GM19395 (cell line): ENCODE measurements around the gene DENND1A.

ENCODE experiments used
- ATAC-seq: cut with Tn5 transposase; IDR thresholded peaks from one replicate; pipeline ENCODE4 v1.9.1; 2021; ENCODE audit warnings: mild to moderate bottlenecking, moderate library complexity; ENCODE audit not compliant: unreplicated experiment

The DENND1A gene

GRCh38 chr9:123868002-123868401 is 61.9 kb downstream of the DENND1A start:
- ATAC-seq: no peak

- no peak for ATAC-seq
Measured at GRCh38 chr9:123867034-123867433, 62.9 kb downstream of the DENND1A start.

- no peak for ATAC-seq
Measured at GRCh38 chr9:123866497-123866896, 63.4 kb downstream of the DENND1A start.

GRCh38 chr9:123865226-123866000 is 64.5 kb downstream of the DENND1A start:
- ATAC-seq: no peak

DNA sequence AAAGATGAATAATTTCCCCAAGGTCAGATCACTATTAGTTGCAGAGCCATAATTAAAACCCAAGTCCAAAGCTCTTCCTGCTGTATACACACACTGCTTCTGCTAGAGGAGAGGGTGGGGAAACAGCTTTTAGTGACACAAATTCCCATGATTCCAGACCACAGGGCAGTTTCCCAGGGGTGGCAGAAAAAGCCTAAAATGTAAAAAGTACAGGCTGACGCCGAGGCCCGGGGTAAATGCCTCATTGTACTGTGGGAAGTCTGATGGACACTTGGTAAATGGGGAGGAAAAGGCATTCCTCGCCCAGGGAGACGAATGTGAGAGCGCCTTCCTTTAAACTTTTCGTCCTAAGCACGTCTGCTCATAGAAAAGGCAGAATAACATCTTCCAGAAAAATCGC is 65.7 kb downstream of the DENND1A start:
- no peak for ATAC-seq

GRCh38 chr9:123863164-123863855 is 66.6 kb downstream of the DENND1A start:
- no peak for ATAC-seq

DNA sequence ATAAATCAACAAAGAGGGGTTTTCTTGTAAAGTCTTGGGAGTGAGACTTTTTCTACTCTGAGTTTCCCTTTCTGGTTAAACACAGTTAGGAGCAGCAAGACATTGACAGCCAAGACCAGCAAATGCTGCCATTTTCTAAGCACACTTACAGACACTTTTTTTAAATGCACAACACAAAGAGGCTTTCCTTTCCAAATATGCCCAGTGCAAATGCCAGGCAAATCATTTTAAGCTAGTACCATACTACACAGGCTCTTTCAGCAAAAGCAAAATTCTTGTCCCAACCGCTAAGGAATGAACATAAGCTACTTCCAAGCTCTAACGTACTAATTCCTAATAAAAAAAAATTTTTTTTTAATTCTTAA is 68.2 kb downstream of the DENND1A start:
- ATAC-seq: no peak

DNA sequence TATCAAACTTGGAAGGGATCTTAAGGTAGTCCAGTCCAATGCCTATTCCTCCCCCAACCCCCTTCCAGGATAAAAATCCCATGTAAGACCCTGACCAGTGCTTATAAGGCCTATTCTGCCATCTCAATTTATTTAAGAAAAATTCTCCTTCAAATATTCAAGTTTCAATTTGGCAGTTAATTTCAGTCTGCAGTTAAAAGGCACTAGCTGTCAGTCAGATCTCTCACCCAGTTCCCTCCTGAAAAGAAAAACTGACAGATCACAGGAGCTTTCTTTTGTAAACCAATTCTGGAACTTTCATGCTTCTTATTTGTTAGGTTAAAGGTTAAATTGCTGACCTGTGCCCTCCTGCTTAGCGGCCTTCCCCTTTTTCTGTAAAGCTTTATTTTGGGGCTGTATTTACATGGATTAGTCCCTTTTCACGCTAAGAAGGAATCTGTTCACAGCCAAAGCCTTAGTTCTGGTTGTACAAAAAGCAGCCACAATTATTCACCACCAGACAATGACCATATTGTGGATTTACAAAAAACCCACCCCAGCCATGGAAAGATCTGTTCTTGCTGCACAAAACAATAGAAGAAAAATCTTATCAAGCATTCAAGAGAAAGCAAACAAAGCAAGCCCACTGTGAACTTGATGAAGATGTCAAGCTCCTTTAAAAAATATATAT is 68.7 kb downstream of the DENND1A start:
- no peak for ATAC-seq

- no peak for ATAC-seq
Measured at GRCh38 chr9:123860603-123861002, 69.3 kb downstream of the DENND1A start.

GRCh38 chr9:123852403-123852802 is 77.5 kb downstream of the DENND1A start:
- ATAC-seq: no peak

- ATAC-seq: no peak
Measured at GRCh38 chr9:123851851-123852250, 78.1 kb downstream of the DENND1A start.

GRCh38 chr9:123848447-123849085 is 81.4 kb downstream of the DENND1A start:
- ATAC-seq: no peak

DNA sequence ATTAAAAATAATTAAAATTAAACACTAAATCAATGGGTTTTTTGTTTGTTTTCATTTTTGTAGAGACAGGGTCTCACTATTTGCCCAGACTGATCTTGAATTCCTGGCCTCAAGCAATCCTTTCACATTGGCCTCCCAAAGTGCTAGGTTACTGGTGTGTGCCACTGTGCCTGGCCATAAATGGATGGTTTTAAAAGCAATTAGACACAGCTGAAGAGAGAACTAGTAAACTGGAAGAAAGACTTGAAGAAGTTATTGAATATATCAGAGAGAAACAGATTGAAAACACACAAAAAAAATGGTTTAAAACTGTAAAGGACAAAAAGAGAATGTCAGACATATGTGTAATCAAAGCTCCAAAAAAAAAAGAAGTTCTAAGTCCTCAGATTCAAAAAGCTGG is 83.0 kb downstream of the DENND1A start:
- no peak for ATAC-seq

DNA sequence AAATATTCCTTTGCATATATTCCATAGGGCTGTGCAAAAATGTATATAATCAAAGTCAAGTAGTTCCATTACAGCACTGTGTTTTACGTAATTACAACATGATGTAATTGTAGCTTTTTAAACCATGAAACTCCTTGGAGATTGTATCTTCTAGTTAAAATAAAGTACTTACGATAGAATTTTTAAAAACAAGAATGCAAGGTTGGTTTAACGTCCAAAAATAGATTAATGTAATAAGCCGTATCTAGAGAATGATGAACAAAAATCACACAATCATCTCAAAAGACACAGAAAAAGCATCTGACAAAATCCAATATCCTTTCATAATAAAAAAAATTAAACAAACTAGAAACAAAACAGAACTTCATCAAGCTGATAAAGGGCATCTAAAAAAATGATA is 86.2 kb downstream of the DENND1A start:
- no peak for ATAC-seq

DNA sequence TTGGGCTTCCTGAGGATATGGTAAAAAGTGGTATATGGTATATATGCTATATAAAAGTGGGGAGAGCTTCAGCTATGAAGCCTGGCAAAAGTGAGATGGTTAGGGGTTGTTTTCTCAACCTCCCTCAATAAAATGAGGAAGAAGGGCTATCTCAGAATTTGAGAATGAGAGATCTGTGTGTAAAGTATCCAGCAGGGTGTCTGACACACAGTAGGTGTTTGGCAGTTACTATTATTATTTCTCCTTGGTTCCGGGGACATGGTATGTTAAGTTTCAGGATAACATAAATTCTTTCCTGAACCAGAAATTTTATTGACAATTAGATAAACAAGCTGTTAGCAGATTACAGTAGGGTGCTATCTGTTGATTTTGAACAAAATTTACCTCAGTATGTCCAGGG is 94.1 kb downstream of the DENND1A start:
- ATAC-seq: no peak

DNA sequence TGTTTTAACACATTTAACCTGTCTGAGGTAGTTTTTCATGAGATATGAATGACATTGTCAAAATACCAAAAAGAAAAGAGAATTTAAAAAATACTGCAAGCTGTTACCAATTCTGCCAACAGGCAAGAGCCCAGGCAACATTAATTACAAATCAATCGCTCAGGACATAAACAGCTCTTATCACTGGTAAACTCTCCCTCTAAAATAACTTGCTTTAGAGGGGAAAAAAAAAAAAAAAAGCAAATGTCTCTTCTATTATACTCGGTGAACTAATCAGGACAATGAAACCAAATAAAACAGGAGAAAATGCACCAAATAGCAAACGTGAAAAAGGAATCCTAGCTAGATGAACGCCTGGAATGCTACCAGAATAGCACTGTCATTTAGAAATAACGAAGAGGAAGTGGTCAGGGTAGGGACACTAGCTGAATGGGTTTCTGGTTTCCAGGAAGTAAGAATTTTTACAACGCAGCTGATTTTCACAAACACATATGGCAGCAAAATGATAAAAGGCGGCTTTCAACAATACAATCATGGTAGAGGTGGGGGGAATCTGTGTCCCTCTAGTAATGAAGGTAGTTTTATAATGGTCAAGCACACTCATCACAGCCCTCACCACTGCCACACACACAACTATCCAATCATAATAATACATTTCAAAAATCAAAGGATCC is 94.9 kb downstream of the DENND1A start:
- peak; percentile 88 for ATAC-seq

DNA sequence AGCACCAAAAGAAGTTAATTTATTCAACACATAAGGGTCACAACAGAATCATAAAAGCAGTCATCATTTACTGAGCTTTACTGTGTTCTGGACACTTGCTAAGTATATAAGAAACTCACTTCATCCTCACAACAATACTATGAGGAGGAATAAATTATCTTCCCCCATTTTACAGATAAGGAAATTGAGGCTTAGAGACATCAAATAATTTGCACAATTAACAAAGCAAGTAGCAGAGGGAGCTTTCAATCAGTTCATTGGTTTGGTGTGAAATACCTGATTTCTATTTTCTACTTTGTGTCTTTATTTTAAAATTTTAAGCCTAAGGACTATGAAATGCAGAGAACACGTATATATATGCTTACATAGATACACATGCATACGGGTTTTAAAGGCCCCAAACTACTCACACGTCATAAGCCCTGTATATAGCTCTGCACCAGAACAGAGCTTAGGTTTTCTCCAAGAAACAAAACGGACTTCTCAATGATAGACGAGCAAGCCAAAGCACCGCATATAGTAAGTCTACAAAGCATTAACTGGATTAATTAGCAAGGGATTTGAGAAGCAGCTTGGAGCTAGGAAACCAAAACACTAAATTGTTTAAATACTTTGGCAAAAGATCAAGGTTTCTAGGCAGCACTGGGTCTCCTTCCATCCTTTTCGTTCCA is 95.6 kb downstream of the DENND1A start:
- no peak for ATAC-seq

GRCh38 chr9:123832858-123833650 is 96.9 kb downstream of the DENND1A start:
- no peak for ATAC-seq

- no peak for ATAC-seq
Measured at GRCh38 chr9:123832176-123832575, 97.8 kb downstream of the DENND1A start.

- ATAC-seq: no peak
Measured at GRCh38 chr9:123828449-123828848, 101.5 kb downstream of the DENND1A start.
